WTC11 (cell line): ENCODE data around the gene ILF2. TPM values are rescaled to one million over a fixed set of nuclear protein-coding genes. Genes with fewer than 3 reads are reported as not detected.

Experiments
- ATAC-seq: fragments of 200-7000 bp; cut with Tn5 transposase; 2 replicates; pipeline ENCODE4 v1.10.0; 2021; ENCODE audit warnings: mild to moderate bottlenecking, moderate library complexity
- CTCF ChIA-PET: fragments of 300-600 bp; sonication (Branson Sonifier 250); formaldehyde crosslinking; loops from one replicate; lab custom pipeline; 2021; ENCODE audit warnings: antibody characterized with exemption; lab: Charles Lee
- POLR2A ChIA-PET: fragments of 350-600 bp; sonication (Branson Sonifier 250); formaldehyde crosslinking; loops from one replicate; lab custom pipeline; 2021; ENCODE audit warnings: antibody characterized with exemption; lab: Charles Lee
- DNase-seq: peaks from one replicate; pipeline ENCODE4 v3.0.0; 2021; ENCODE audit warnings: low spot score
- H3K27ac Mint-ChIP-seq: 2 replicates; pipeline ENCODE4 v1.8.0; 2021; ENCODE audit warnings: mixed read lengths
- H3K27me3 Mint-ChIP-seq: 2 replicates; pipeline ENCODE4 v1.8.0; 2021; ENCODE audit warnings: low read depth, mild to moderate bottlenecking, moderate library complexity, mixed read lengths
- H3K36me3 Mint-ChIP-seq: 2 replicates; pipeline ENCODE4 v1.8.0; 2021; ENCODE audit warnings: mixed read lengths
- H3K4me1 Mint-ChIP-seq: 2 replicates; pipeline ENCODE4 v1.8.0; 2022; ENCODE audit warnings: mixed read lengths
- H3K4me3 Mint-ChIP-seq: 2 replicates; pipeline ENCODE4 v1.8.0; 2021; ENCODE audit warnings: mild to moderate bottlenecking, moderate library complexity, mixed read lengths
- H3K9me3 Mint-ChIP-seq: 2 replicates; pipeline ENCODE4 v1.8.0; 2021; ENCODE audit warnings: mixed read lengths
- CREM ChIP-seq: sonication (generic); formaldehyde crosslinking; IDR thresholded peaks from 2 replicates; pipeline ENCODE4 v1.8.1; 2022; ENCODE audit warnings: mild to moderate bottlenecking, missing genetic modification reagents, moderate library complexity
- HMGXB4 ChIP-seq: sonication (generic); formaldehyde crosslinking; IDR thresholded peaks from 2 replicates; pipeline ENCODE4 v1.8.1; 2023; ENCODE audit warnings: mild to moderate bottlenecking, moderate library complexity, missing genetic modification reagents
- NFYB ChIP-seq: sonication (generic); formaldehyde crosslinking; conservative IDR thresholded peaks from 2 replicates; pipeline ENCODE4 v1.8.0; 2022; ENCODE audit warnings: low read depth, missing genetic modification reagents
- NR1H2 ChIP-seq: sonication (generic); formaldehyde crosslinking; IDR thresholded peaks from 2 replicates; pipeline ENCODE4 v1.9.0; 2021; ENCODE audit warnings: mild to moderate bottlenecking, moderate library complexity, missing genetic modification reagents
- PRDM15 ChIP-seq: sonication (generic); formaldehyde crosslinking; IDR thresholded peaks from 2 replicates; pipeline ENCODE4 v1.8.0; 2022; ENCODE audit warnings: missing genetic modification reagents
- TCF7 ChIP-seq: sonication (generic); formaldehyde crosslinking; IDR thresholded peaks from 2 replicates; pipeline ENCODE4 v1.8.0; 2022; ENCODE audit warnings: mild to moderate bottlenecking, low read depth, missing genetic modification reagents, moderate library complexity
- TP53 ChIP-seq: sonication (generic); formaldehyde crosslinking; IDR thresholded peaks from 2 replicates; pipeline ENCODE4 v1.8.1; 2023; ENCODE audit warnings: mild to moderate bottlenecking, missing genetic modification reagents
- ZBTB21 ChIP-seq: sonication (generic); formaldehyde crosslinking; IDR thresholded peaks from 2 replicates; pipeline ENCODE4 v1.8.1; 2023; ENCODE audit warnings: mild to moderate bottlenecking, missing genetic modification reagents, borderline replicate concordance
- ZNF263 ChIP-seq: sonication (generic); formaldehyde crosslinking; IDR thresholded peaks from 2 replicates; pipeline ENCODE4 v1.8.1; 2022; ENCODE audit warnings: low read depth, mild to moderate bottlenecking, moderate library complexity, missing genetic modification reagents
- ZNF512 ChIP-seq: sonication (generic); formaldehyde crosslinking; IDR thresholded peaks from 2 replicates; pipeline ENCODE4 v1.8.1; 2022; ENCODE audit warnings: missing genetic modification reagents, borderline replicate concordance
- total RNA-seq: library from RNA; stranded (reverse); gene quantifications from 3 replicates; pipeline ENCODE4 v1.2.3, GENCODE V29; 2021

The ILF2 gene
- total RNA-seq, 1 experiment from 2014 or later: 337 TPM

- no peak for TF ChIP-seq HMGXB4 (CRISPR knock-in tag)
- no peak for TF ChIP-seq NFYB (CRISPR knock-in tag)
- TF ChIP-seq CREM (CRISPR knock-in tag): no peak
- peak; percentile 58; the same call in 1 of the 2 replicates for TF ChIP-seq ZNF512 (CRISPR knock-in tag)
These were observed 9.3 kb upstream of the ILF2 start (continued) for GRCh38 chr1:153680120-153680403.

- ATAC-seq (peak; percentile 20), DNase-seq (peak; percentile 30)
- ChIA-PET POLR2A (interaction anchor here (0.7 to 2.2 kb wide), 7 partner anchors 15 to 104 kb away, joined by 3 to 10 read pairs (median 3); partner anchors contain the start of genes INTS3 and SLC27A3), CTCF (interaction anchor here (0.6 to 4.7 kb wide), 27 partner anchors 12 to 324 kb away, joined by 3 to 52 read pairs (median 6); partner anchors contain the start of genes CHTOP, INTS3, RAB13 and S100A13)
- Mint-ChIP-seq H3K4me3 (peak overlapping the region; percentile 87), H3K27me3 (peaks cover 24% of the 10 kb centered on the region), H3K4me1 (peaks cover 18% of the 10 kb centered on the region), H3K27ac (no peak overlapping the region), H3K36me3 (peaks cover 7% of the 10 kb centered on the region; the same call in 1 of the 2 replicates), H3K9me3 (no peaks in the 10 kb centered on the region)
- TF ChIP-seq ZBTB21 (CRISPR knock-in tag) (0 out of 2 replicates have a peak, but pooled peaks have one; percentile 38), HMGXB4 (CRISPR knock-in tag) (peak; percentile 79; the same call in 1 of the 2 replicates), TP53 (CRISPR knock-in tag) (peak; percentile 47; the same call in 1 of the 2 replicates), ZNF263 (CRISPR knock-in tag) (0 out of 2 replicates have a peak, but pooled peaks have one; percentile 40), NR1H2 (no peak), TCF7 (CRISPR knock-in tag) (no peak), PRDM15 (0 out of 2 replicates have a peak, but pooled peaks have one; percentile 46)
These were observed 8.7 kb upstream of the ILF2 start for GRCh38 chr1:153679337-153680119.
